Caco-2 (cell line): Measurements from ENCODE around the gene CSNK1A1. TPM values are rescaled to one million over a fixed set of nuclear protein-coding genes. Genes with fewer than 3 reads are reported as not detected.
A peak's percentile ranks its signal among the peaks of the same experiment; 100 is the strongest.

Experiments used
- BruUV-seq: library from RNA; stranded (reverse); fragments of 400-500 nt; replicated peaks from 2 replicates; lab custom pipeline; 2021; lab: Mats Ljungman, UMichigan
- CTCF ChIA-PET: fragments of 300-600 bp; sonication (Branson Sonifier 250); formaldehyde crosslinking; loops from one replicate; lab custom pipeline; 2022; ENCODE audit warnings: antibody characterized with exemption; lab: Charles Lee
- POLR2A ChIA-PET: fragments of 300-600 bp; sonication (Branson Sonifier 250); formaldehyde crosslinking; loops from one replicate; lab custom pipeline; 2022; ENCODE audit warnings: antibody characterized with exemption; lab: Charles Lee
- DNase-seq, 2 experiments: peaks; one replicate each; pipeline versions ENCODE4 v3.0.0 to v3.0.0-alpha.2; 2020 to 2022
- H3K27me3 ChIP-seq: replicated peaks from 2 replicates; pipeline ENCODE4 v1.6.0; 2011; ENCODE audit warnings: low read length; ENCODE audit not compliant: control insufficient read depth, insufficient read depth
- H3K36me3 ChIP-seq: 2 replicates; pipeline ENCODE4 v1.5.1; 2011; ENCODE audit warnings: low read length; ENCODE audit not compliant: control insufficient read depth, insufficient read depth
- H3K4me1 ChIP-seq: fragments of 250-450 bp; sonication (Bioruptor Pico); 2 replicates; pipeline ENCODE4 v1.5.1; 2020; ENCODE audit warnings: mild to moderate bottlenecking
- H3K4me3 ChIP-seq: 2 replicates; pipeline ENCODE4 v1.5.1; 2011; ENCODE audit warnings: low read depth, mild to moderate bottlenecking, control low read depth, low read length
- H3K9me3 ChIP-seq: fragments of 250-450 bp; sonication (Bioruptor Pico); 2 replicates; pipeline ENCODE4 v1.5.1; 2020; ENCODE audit warnings: mild to moderate bottlenecking, moderate library complexity
- H3K27ac Mint-ChIP-seq: one replicate; pipeline ENCODE4 v1.8.0; 2022; ENCODE audit warnings: mixed read lengths; ENCODE audit not compliant: unreplicated experiment
- H3K27me3 Mint-ChIP-seq: one replicate; pipeline ENCODE4 v1.8.0; 2022; ENCODE audit warnings: mixed read lengths; ENCODE audit not compliant: insufficient read depth, unreplicated experiment
- H3K36me3 Mint-ChIP-seq: one replicate; pipeline ENCODE4 v1.8.0; 2022; ENCODE audit warnings: mild to moderate bottlenecking, mixed read lengths; ENCODE audit not compliant: insufficient read depth, unreplicated experiment
- H3K4me1 Mint-ChIP-seq: one replicate; pipeline ENCODE4 v1.8.0; 2022; ENCODE audit warnings: low read depth, mixed read lengths; ENCODE audit not compliant: unreplicated experiment
- H3K4me3 Mint-ChIP-seq: one replicate; pipeline ENCODE4 v1.8.0; 2022; ENCODE audit warnings: mild to moderate bottlenecking, moderate library complexity, mixed read lengths; ENCODE audit not compliant: unreplicated experiment
- H3K9me3 Mint-ChIP-seq: one replicate; pipeline ENCODE4 v1.8.0; 2022; ENCODE audit warnings: mixed read lengths; ENCODE audit not compliant: unreplicated experiment
- intact Hi-C: fragments of 100-400 bp; cut with micrococcal nuclease; formaldehyde crosslinking; loops from one replicate; pipeline ENCODE4 v1.10.0; 2022; ENCODE audit not compliant: unreplicated experiment
- total RNA-seq: library from RNA; stranded (reverse); gene quantifications from 2 replicates; pipeline ENCODE4 v1.2.3, GENCODE V29; 2022
- TF ChIP-seq, protein P1 (sequence below), 2 experiments: fragments of 200-600 bp in 1 of 2; IDR thresholded peaks; 1 replicate in 1 of 2; 2 replicates in 1 of 2; pipeline versions ENCODE4 v1.5.1 to v1.8.0; 2011 to 2022; ENCODE audit warnings: antibody characterized with exemption in 1 of 2, control low read depth in 1 of 2, inconsistent platforms in 1 of 2, low read depth in 1 of 2, low read length in 1 of 2, mild to moderate bottlenecking in 1 of 2, moderate library complexity in 1 of 2; ENCODE audit not compliant: insufficient read depth in 1 of 2, severe bottlenecking in 1 of 2, unreplicated experiment in 1 of 2

CSNK1A1 gene
- total RNA-seq, 1 experiment from 2014 or later = 264 TPM

GRCh38 chr5:149580808-149581191 lies 29.6 kb upstream of the CSNK1A1 start:
- no peaks in the 10 kb centered on the region for H3K36me3 ChIP-seq
- CTCF ChIA-PET = interaction anchor here (1.2 kb wide), 1 partner anchor 38 kb away, joined by 4 read pairs; no protein-coding TSS in a partner anchor
- Mint-ChIP-seq H3K4me3 (peak overlapping the region; percentile 66), H3K4me1 (no peaks in the 10 kb centered on the region), H3K9me3 (no peaks in the 10 kb centered on the region), H3K36me3 (no peaks in the 10 kb centered on the region), H3K27me3 (no peaks in the 10 kb centered on the region), H3K27ac (no peak overlapping the region)
- no TSS peak for BruUV-seq
- TF ChIP-seq, protein P1, sequence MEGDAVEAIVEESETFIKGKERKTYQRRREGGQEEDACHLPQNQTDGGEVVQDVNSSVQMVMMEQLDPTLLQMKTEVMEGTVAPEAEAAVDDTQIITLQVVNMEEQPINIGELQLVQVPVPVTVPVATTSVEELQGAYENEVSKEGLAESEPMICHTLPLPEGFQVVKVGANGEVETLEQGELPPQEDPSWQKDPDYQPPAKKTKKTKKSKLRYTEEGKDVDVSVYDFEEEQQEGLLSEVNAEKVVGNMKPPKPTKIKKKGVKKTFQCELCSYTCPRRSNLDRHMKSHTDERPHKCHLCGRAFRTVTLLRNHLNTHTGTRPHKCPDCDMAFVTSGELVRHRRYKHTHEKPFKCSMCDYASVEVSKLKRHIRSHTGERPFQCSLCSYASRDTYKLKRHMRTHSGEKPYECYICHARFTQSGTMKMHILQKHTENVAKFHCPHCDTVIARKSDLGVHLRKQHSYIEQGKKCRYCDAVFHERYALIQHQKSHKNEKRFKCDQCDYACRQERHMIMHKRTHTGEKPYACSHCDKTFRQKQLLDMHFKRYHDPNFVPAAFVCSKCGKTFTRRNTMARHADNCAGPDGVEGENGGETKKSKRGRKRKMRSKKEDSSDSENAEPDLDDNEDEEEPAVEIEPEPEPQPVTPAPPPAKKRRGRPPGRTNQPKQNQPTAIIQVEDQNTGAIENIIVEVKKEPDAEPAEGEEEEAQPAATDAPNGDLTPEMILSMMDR (IDR thresholded peaks at IDR 0.05; ENCODE audit: insufficient read depth in 1 of 2, low read depth in 1 of 2, low read length in 1 of 2, severe bottlenecking in 1 of 2, unreplicated experiment in 1 of 2) = no peak
- peak overlapping the region; percentile 34 for H3K4me3 ChIP-seq
- DNase-seq = no peak
- no peaks in the 10 kb centered on the region for H3K27me3 ChIP-seq
- POLR2A ChIA-PET = no interaction called here
- H3K9me3 ChIP-seq = no peaks in the 10 kb centered on the region
- no peaks in the 10 kb centered on the region for H3K4me1 ChIP-seq
- intact Hi-C loops = no loop called here

GRCh38 chr5:149578896-149579295 lies 27.7 kb upstream of the CSNK1A1 start:
- no TSS peak for BruUV-seq
- Mint-ChIP-seq H3K4me1 (no peaks in the 10 kb centered on the region), H3K9me3 (no peaks in the 10 kb centered on the region), H3K36me3 (no peaks in the 10 kb centered on the region), H3K27ac (no peak overlapping the region), H3K27me3 (no peaks in the 10 kb centered on the region), H3K4me3 (no peak overlapping the region)
- Histone ChIP-seq H3K4me1 (no peaks in the 10 kb centered on the region), H3K4me3 (no peak overlapping the region), H3K27me3 (no peaks in the 10 kb centered on the region), H3K36me3 (no peaks in the 10 kb centered on the region), H3K9me3 (no peaks in the 10 kb centered on the region)
- intact Hi-C loops = no loop called here
- DNase-seq = no peak
- ChIA-PET POLR2A (no interaction called here), CTCF (no interaction called here)
- TF ChIP-seq, protein P1 (IDR thresholded peaks at IDR 0.05; ENCODE audit: insufficient read depth in 1 of 2, low read depth in 1 of 2, low read length in 1 of 2, severe bottlenecking in 1 of 2, unreplicated experiment in 1 of 2) = no peak

GRCh38 chr5:149576021-149576420 lies 24.8 kb upstream of the CSNK1A1 start:
- Histone ChIP-seq H3K4me1 (no peaks in the 10 kb centered on the region), H3K36me3 (no peaks in the 10 kb centered on the region), H3K9me3 (no peaks in the 10 kb centered on the region), H3K27me3 (no peaks in the 10 kb centered on the region), H3K4me3 (no peak overlapping the region)
- no TSS peak for BruUV-seq
- Mint-ChIP-seq H3K4me3 (no peak overlapping the region), H3K36me3 (no peaks in the 10 kb centered on the region), H3K4me1 (no peaks in the 10 kb centered on the region), H3K27me3 (no peaks in the 10 kb centered on the region), H3K9me3 (no peaks in the 10 kb centered on the region), H3K27ac (no peak overlapping the region)
- intact Hi-C loops = no loop called here
- CTCF ChIA-PET = no interaction called here
- no peak for DNase-seq
- TF ChIP-seq, protein P1 (IDR thresholded peaks at IDR 0.05; ENCODE audit: insufficient read depth in 1 of 2, low read depth in 1 of 2, low read length in 1 of 2, severe bottlenecking in 1 of 2, unreplicated experiment in 1 of 2) = no peak
- POLR2A ChIA-PET = interaction anchor here (0.6 kb wide), 1 partner anchor 155 kb away, joined by 9 read pairs; no protein-coding TSS in a partner anchor
